ENCODE data around the gene ATP2B1. TPM values are rescaled to one million over a fixed set of nuclear protein-coding genes. Genes with fewer than 3 reads are reported as not detected.
A peak's percentile ranks its signal among the peaks of the same experiment; 100 is the strongest.

ATP2B1 gene
- total RNA-seq, 1 donor from 2014 or later: 105 TPM

DNA sequence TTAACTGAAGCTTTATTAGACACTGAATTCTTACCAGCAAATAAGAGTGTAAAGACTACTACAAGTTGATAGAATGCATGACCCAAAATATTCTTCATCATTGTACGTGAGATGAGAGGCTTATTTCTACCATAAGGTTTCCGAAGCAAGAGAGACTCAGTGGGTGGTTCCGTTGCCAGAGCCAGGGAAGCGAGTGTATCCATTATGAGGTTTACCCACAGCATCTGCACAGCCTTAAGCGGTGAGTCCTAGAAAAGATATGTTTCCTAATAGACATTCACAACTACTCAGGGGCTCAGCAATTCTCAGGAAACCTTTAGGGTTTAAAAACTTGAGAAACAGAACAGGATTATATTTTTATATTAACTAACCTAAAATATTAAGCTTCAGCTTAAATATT is 105.0 kb downstream of the ATP2B1 start:
- H3K4me1 Mint-ChIP-seq (ENCODE audit: low read depth): peaks cover 3% of the 10 kb centered on the region
- no peaks in the 10 kb centered on the region for H3K9me3 Mint-ChIP-seq (ENCODE audit: low read depth)
- H3K27me3 Mint-ChIP-seq: no peaks in the 10 kb centered on the region
- peaks cover 48% of the 10 kb centered on the region for H3K36me3 Mint-ChIP-seq (ENCODE audit: insufficient read depth)
- TF ChIP-seq, protein P1, sequence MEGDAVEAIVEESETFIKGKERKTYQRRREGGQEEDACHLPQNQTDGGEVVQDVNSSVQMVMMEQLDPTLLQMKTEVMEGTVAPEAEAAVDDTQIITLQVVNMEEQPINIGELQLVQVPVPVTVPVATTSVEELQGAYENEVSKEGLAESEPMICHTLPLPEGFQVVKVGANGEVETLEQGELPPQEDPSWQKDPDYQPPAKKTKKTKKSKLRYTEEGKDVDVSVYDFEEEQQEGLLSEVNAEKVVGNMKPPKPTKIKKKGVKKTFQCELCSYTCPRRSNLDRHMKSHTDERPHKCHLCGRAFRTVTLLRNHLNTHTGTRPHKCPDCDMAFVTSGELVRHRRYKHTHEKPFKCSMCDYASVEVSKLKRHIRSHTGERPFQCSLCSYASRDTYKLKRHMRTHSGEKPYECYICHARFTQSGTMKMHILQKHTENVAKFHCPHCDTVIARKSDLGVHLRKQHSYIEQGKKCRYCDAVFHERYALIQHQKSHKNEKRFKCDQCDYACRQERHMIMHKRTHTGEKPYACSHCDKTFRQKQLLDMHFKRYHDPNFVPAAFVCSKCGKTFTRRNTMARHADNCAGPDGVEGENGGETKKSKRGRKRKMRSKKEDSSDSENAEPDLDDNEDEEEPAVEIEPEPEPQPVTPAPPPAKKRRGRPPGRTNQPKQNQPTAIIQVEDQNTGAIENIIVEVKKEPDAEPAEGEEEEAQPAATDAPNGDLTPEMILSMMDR (IDR thresholded peaks at IDR 0.05; ENCODE audit: unreplicated experiment): no peak
- no peak overlapping the region for H3K27ac Mint-ChIP-seq
- no peak for DNase-seq (ENCODE audit: low spot score, unreplicated experiment)
- H3K4me3 Mint-ChIP-seq (ENCODE audit: low read depth): no peak overlapping the region

DNA sequence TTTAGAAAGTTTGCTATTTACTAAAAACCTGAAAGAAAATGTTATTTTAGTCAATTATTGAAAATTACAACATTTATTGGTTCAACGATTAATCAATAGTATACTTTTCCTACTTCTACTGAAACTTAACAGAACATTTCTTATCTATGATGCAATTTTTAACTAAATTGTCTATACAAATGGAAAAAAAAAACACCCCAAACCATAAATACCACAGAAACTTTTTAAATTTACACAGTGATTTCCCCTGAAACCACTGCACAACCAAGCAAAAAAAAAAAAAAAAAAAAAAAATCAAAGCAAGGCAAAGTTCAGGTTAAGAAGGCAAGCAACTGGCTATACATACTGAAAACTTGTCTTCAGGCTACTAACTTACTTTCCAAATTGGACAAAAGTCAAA is 110.9 kb downstream of the ATP2B1 start:
- Mint-ChIP-seq H3K4me1 (ENCODE audit: low read depth) (peaks cover 16% of the 10 kb centered on the region), H3K27ac (no peak overlapping the region), H3K36me3 (ENCODE audit: insufficient read depth) (peaks cover 22% of the 10 kb centered on the region), H3K9me3 (ENCODE audit: low read depth) (no peaks in the 10 kb centered on the region), H3K4me3 (ENCODE audit: low read depth) (no peak overlapping the region), H3K27me3 (no peaks in the 10 kb centered on the region)
- DNase-seq (ENCODE audit: low spot score, unreplicated experiment): no peak
- TF ChIP-seq, protein P1 (IDR thresholded peaks at IDR 0.05; ENCODE audit: unreplicated experiment): no peak

DNA sequence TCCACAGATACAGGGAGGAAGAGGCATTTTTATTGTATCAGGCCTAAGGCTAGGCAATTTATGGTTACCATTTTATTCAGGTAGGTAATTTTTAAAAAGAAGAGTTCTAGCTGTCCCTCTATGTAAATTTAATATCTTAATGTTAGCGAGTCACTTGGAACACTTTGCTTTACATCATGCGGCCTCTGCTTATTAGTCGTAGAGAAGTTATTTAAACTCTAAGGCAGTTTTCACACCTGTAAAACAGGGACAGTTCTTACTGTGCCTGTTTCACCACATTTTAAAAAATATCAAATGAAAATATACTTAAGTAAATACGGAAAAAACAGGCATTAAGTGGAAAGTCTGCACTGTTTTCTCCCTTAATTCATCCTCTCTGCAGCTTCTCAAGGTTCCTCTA is 111.4 kb downstream of the ATP2B1 start:
- Mint-ChIP-seq H3K27ac (peak overlapping the region; percentile 83), H3K4me3 (ENCODE audit: low read depth) (no peak overlapping the region), H3K36me3 (ENCODE audit: insufficient read depth) (peaks cover 19% of the 10 kb centered on the region), H3K27me3 (no peaks in the 10 kb centered on the region), H3K9me3 (ENCODE audit: low read depth) (no peaks in the 10 kb centered on the region), H3K4me1 (ENCODE audit: low read depth) (peaks cover 20% of the 10 kb centered on the region)
- TF ChIP-seq, protein P1 (IDR thresholded peaks at IDR 0.05; ENCODE audit: unreplicated experiment): no peak
- no peak for DNase-seq (ENCODE audit: low spot score, unreplicated experiment)

DNA sequence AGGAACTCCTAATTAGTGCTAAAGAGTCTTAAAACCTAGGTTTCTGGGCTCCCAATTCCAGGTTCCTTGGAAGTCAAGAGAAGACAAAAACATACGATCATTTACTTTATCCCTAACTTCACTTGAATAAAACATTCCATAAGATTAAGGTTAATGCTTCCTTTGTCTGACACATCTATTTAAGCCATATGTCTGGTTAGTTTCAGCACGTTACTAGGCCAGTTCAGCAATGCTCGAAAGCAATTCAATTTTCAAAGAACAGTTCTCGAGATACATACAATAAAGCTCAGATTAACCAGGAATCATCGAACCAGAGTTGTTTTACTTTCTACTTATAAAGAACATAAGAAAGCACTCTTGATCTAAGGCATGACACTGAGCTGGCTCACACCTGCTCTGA is 114.8 kb downstream of the ATP2B1 start:
- no peak overlapping the region for H3K27ac Mint-ChIP-seq
- H3K4me3 Mint-ChIP-seq (ENCODE audit: low read depth): no peak overlapping the region
- peaks cover 47% of the 10 kb centered on the region for H3K4me1 Mint-ChIP-seq (ENCODE audit: low read depth)
- no peak for DNase-seq (ENCODE audit: low spot score, unreplicated experiment)
- H3K36me3 Mint-ChIP-seq (ENCODE audit: insufficient read depth): peaks cover 16% of the 10 kb centered on the region
- no peaks in the 10 kb centered on the region for H3K27me3 Mint-ChIP-seq
- H3K9me3 Mint-ChIP-seq (ENCODE audit: low read depth): no peaks in the 10 kb centered on the region
- TF ChIP-seq, protein P1 (IDR thresholded peaks at IDR 0.05; ENCODE audit: unreplicated experiment): no peak

DNA sequence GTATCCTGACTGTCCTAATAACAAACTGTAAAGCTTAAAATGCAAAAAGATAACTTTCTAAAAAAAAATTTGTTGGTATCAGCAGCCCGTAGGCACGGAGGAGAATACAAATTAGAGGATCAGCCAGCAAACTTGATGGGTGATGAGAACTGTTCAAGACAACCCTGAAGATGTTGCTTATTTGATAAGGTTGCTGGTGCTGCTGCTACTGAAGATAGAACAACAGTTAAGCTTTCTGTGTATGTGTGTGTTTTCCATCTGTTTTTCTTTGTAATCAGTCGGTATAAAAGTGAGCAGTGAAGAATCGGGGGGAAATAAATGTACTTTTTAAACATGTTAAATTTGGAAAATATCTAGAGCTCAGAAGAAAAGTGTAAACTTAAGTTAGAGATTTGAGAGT is 115.4 kb downstream of the ATP2B1 start:
- Mint-ChIP-seq H3K4me3 (ENCODE audit: low read depth) (no peak overlapping the region), H3K27me3 (no peaks in the 10 kb centered on the region), H3K36me3 (ENCODE audit: insufficient read depth) (peaks cover 10% of the 10 kb centered on the region), H3K9me3 (ENCODE audit: low read depth) (no peaks in the 10 kb centered on the region), H3K4me1 (ENCODE audit: low read depth) (peaks cover 42% of the 10 kb centered on the region), H3K27ac (peak overlapping the region; percentile 71)
- TF ChIP-seq, protein P1 (IDR thresholded peaks at IDR 0.05; ENCODE audit: unreplicated experiment): no peak
- no peak for DNase-seq (ENCODE audit: low spot score, unreplicated experiment)
